Loucy (cell line): ENCODE data around the gene ZNF185.

Experiments used
- CTCF ChIP-seq: fragments of 200-600 bp; sonication (generic); conservative IDR thresholded peaks from 2 replicates; pipeline ENCODE4 v1.5.1; 2014; ENCODE audit warnings: mild to moderate bottlenecking, antibody characterized with exemption, low read length
- EZH2phosphoT487 ChIP-seq: fragments of 200-600 bp; IDR thresholded peaks from 2 replicates; pipeline ENCODE4 v1.6.1; 2018; ENCODE audit warnings: antibody characterized with exemption, mild to moderate bottlenecking, moderate library complexity, borderline replicate concordance

DNA sequence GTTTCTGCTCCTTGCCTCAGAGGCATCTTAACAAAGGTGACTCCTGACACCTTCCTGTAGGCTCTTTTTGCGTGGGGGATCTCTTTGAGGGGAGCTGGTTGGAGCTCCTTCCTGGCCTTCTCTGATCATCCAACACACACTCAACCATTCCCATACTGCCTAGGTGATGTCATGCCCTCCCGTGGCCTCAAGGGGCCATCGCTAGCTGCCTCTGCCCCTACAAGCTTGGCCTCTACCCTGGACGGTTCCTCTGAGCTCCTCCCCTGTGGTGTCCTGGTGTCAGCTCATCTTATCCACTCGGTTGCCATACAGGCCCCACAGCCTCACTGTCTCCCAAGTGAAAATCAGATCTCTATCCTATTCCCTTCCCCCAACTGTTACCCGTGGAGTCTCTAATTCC is 13.7 kb upstream of the ZNF185 start:
- TF ChIP-seq EZH2phosphoT487 (no peak), CTCF (no peak)
